Panc1 (cell line): ENCODE data around the gene CLEC6A. TPM values are rescaled to one million over a fixed set of nuclear protein-coding genes. Genes with fewer than 3 reads are reported as not detected.

Experiments used
- ATAC-seq: fragments of 200-7000 bp; cut with Tn5 transposase; 2 replicates; pipeline ENCODE4 v1.9.1; 2020; ENCODE audit warnings: mild to moderate bottlenecking, moderate library complexity
- BruUV-seq: library from RNA; stranded (reverse); fragments of 400-500 nt; replicated peaks from 2 replicates; lab custom pipeline; 2021; lab: Mats Ljungman, UMichigan
- CTCF ChIA-PET: fragments of 300-600 bp; sonication (Branson Sonifier 250); formaldehyde crosslinking; loops from one replicate; lab custom pipeline; 2022; ENCODE audit warnings: antibody characterized with exemption; lab: Charles Lee
- POLR2A ChIA-PET: fragments of 300-600 bp; sonication (Branson Sonifier 250); formaldehyde crosslinking; loops from one replicate; lab custom pipeline; 2022; ENCODE audit warnings: antibody characterized with exemption; lab: Charles Lee
- DNase-seq: peaks from one replicate; pipeline ENCODE4 v3.0.0-alpha.2; 2010; ENCODE audit warnings: low read depth, low spot score
- H3K27ac ChIP-seq: 2 replicates; pipeline ENCODE4 v1.5.1; 2011; ENCODE audit warnings: mild to moderate bottlenecking, low read length, inconsistent platforms
- H3K27me3 ChIP-seq: fragments of 200-500 bp; sonication (Bioruptor generic); 2 replicates; pipeline ENCODE4 v1.6.0; 2014; ENCODE audit warnings: low read length, inconsistent platforms; ENCODE audit not compliant: control insufficient read depth, insufficient read depth
- H3K36me3 ChIP-seq: fragments of 200-500 bp; sonication (Bioruptor generic); 2 replicates; pipeline ENCODE4 v1.5.1; 2014; ENCODE audit warnings: inconsistent platforms, mild to moderate bottlenecking, low read length, moderate library complexity; ENCODE audit not compliant: control insufficient read depth, insufficient read depth
- H3K4me1 ChIP-seq: 2 replicates; pipeline ENCODE4 v1.5.1; 2011; ENCODE audit warnings: inconsistent platforms, mild to moderate bottlenecking, low read length, moderate library complexity; ENCODE audit not compliant: control insufficient read depth, insufficient read depth
- H3K4me3 ChIP-seq, 2 experiments: 2 replicates each; pipeline ENCODE4 v1.5.1; 2011 to 2012; ENCODE audit warnings: low read depth in 2 of 2, low read length in 2 of 2, mild to moderate bottlenecking in 2 of 2, inconsistent platforms in 1 of 2, moderate library complexity in 1 of 2
- H3K9me3 ChIP-seq: fragments of 200-500 bp; sonication (Bioruptor generic); 2 replicates; pipeline ENCODE4 v1.5.1; 2014; ENCODE audit warnings: low read depth, mild to moderate bottlenecking, inconsistent platforms, low read length, moderate library complexity; ENCODE audit not compliant: control insufficient read depth, insufficient read depth
- POLR2AphosphoS5 ChIP-seq: IDR thresholded peaks from 2 replicates; pipeline ENCODE4 v1.6.1; 2012; ENCODE audit warnings: mild to moderate bottlenecking, low read depth, low read length, moderate library complexity
- SIN3A ChIP-seq: IDR thresholded peaks from 2 replicates; pipeline ENCODE4 v1.6.1; 2012; ENCODE audit warnings: low read depth, mild to moderate bottlenecking, low read length, moderate library complexity, borderline replicate concordance; ENCODE audit not compliant: insufficient read depth
- TCF7L2 ChIP-seq: IDR thresholded peaks from 2 replicates; pipeline ENCODE4 v1.6.1; 2011; ENCODE audit warnings: mild to moderate bottlenecking, low read depth, low read length, inconsistent platforms
- in situ Hi-C: cut with HindIII; loops from 2 replicates; pipeline ENCODE4 v1.10.0; 2016; ENCODE audit warnings: low sequenced_read_pairs, low pct_unique_long_range_greater_than_20kb
- intact Hi-C: fragments of 100-400 bp; cut with micrococcal nuclease; formaldehyde crosslinking; loops from one replicate; pipeline ENCODE4 v1.10.0; 2022; ENCODE audit not compliant: unreplicated experiment
- total RNA-seq: library from RNA; stranded (reverse); gene quantifications from one replicate; pipeline ENCODE4 v1.2.1, GENCODE V29; 2021; ENCODE audit not compliant: unreplicated experiment
- TF ChIP-seq, protein P1 (sequence below), 2 experiments: IDR thresholded peaks; 2 replicates each; pipeline ENCODE4 v1.6.1; 2011 to 2012; ENCODE audit warnings: low read depth in 2 of 2, control low read depth in 1 of 2, low read length in 1 of 2, mild to moderate bottlenecking in 1 of 2, moderate library complexity in 1 of 2; ENCODE audit not compliant: insufficient read depth in 1 of 2
- TF ChIP-seq, protein P2 (sequence below): fragments of 450-650 bp; IDR thresholded peaks from 2 replicates; pipeline ENCODE4 v1.5.1; 2017; ENCODE audit warnings: mild to moderate bottlenecking

CLEC6A gene
- total RNA-seq, 1 experiment from 2014 or later, result not detected

DNA sequence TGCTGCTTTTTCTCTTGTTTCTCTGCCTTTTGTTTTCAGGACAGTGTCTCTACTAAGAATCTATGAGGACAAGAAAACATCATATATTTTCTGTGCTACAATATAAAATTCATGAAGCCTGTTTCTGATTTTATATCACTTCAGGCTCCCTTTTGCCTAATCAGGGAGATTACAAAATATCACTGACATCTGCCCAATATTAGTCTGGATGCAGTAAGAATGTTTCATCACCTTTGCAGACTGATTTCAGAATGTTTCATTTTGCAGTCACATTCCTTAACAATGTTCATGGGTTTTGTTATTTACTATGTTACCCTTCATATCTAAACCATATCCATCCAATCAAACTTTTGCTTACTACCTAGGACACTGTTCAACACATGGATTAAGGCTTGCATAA is 491 bp upstream of the CLEC6A start:
- CTCF ChIA-PET, result no interaction called here
- H3K36me3 ChIP-seq, result no peaks in the 10 kb centered on the region; the same call in 1 of the 2 replicates
- in situ Hi-C loops (no loop called here), intact Hi-C loops (no loop called here)
- POLR2A ChIA-PET, result no interaction called here
- no peak overlapping the region for H3K4me3 ChIP-seq
- DNase-seq (no peak), ATAC-seq (no peak)
- H3K27ac ChIP-seq, result no peak overlapping the region
- H3K4me1 ChIP-seq, result no peaks in the 10 kb centered on the region
- H3K9me3 ChIP-seq, result no peaks in the 10 kb centered on the region
- BruUV-seq, result no TSS peak
- TF ChIP-seq, protein P1, sequence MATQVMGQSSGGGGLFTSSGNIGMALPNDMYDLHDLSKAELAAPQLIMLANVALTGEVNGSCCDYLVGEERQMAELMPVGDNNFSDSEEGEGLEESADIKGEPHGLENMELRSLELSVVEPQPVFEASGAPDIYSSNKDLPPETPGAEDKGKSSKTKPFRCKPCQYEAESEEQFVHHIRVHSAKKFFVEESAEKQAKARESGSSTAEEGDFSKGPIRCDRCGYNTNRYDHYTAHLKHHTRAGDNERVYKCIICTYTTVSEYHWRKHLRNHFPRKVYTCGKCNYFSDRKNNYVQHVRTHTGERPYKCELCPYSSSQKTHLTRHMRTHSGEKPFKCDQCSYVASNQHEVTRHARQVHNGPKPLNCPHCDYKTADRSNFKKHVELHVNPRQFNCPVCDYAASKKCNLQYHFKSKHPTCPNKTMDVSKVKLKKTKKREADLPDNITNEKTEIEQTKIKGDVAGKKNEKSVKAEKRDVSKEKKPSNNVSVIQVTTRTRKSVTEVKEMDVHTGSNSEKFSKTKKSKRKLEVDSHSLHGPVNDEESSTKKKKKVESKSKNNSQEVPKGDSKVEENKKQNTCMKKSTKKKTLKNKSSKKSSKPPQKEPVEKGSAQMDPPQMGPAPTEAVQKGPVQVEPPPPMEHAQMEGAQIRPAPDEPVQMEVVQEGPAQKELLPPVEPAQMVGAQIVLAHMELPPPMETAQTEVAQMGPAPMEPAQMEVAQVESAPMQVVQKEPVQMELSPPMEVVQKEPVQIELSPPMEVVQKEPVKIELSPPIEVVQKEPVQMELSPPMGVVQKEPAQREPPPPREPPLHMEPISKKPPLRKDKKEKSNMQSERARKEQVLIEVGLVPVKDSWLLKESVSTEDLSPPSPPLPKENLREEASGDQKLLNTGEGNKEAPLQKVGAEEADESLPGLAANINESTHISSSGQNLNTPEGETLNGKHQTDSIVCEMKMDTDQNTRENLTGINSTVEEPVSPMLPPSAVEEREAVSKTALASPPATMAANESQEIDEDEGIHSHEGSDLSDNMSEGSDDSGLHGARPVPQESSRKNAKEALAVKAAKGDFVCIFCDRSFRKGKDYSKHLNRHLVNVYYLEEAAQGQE (IDR thresholded peaks at IDR 0.05; ENCODE audit: insufficient read depth in 1 of 2, low read depth in 2 of 2, low read length in 1 of 2), result no peak
- TF ChIP-seq SIN3A (no peak), TCF7L2 (no peak), POLR2AphosphoS5 (no peak)
- TF ChIP-seq, protein P2, sequence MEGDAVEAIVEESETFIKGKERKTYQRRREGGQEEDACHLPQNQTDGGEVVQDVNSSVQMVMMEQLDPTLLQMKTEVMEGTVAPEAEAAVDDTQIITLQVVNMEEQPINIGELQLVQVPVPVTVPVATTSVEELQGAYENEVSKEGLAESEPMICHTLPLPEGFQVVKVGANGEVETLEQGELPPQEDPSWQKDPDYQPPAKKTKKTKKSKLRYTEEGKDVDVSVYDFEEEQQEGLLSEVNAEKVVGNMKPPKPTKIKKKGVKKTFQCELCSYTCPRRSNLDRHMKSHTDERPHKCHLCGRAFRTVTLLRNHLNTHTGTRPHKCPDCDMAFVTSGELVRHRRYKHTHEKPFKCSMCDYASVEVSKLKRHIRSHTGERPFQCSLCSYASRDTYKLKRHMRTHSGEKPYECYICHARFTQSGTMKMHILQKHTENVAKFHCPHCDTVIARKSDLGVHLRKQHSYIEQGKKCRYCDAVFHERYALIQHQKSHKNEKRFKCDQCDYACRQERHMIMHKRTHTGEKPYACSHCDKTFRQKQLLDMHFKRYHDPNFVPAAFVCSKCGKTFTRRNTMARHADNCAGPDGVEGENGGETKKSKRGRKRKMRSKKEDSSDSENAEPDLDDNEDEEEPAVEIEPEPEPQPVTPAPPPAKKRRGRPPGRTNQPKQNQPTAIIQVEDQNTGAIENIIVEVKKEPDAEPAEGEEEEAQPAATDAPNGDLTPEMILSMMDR, result no peak
- H3K27me3 ChIP-seq, result no peaks in the 10 kb centered on the region; the same call in 1 of the 2 replicates

DNA sequence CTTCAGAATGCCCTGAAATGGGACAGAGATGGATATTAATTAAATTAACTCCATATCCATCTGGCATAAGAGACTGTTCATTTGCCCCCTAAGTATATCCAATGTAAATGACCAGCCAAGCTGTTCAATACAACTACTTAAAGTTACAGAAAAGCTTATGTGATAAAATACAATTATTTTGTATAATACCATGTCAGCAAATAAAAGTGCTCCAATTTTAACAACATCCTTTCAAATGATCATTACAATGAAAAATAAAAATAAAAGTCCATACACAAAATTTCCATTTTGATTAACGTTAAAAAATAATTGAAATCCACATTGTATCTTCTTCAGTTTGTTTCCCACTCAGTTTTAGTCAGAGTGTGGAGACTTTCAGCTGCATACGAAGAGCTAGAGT is 5.7 kb downstream of the CLEC6A start:
- ChIA-PET POLR2A (no interaction called here), CTCF (no interaction called here)
- Histone ChIP-seq H3K27me3 (no peaks in the 10 kb centered on the region), H3K4me3 (no peak overlapping the region), H3K4me1 (no peaks in the 10 kb centered on the region), H3K9me3 (no peaks in the 10 kb centered on the region), H3K36me3 (no peaks in the 10 kb centered on the region), H3K27ac (no peak overlapping the region)
- intact Hi-C loops, result no loop called here
- in situ Hi-C loops, result no loop called here
- no TSS peak for BruUV-seq
- DNase-seq (no peak), ATAC-seq (no peak)
- TF ChIP-seq, protein P2, result no peak
- TF ChIP-seq SIN3A (no peak), POLR2AphosphoS5 (no peak), TCF7L2 (no peak)
- TF ChIP-seq, protein P1 (IDR thresholded peaks at IDR 0.05; ENCODE audit: insufficient read depth in 1 of 2, low read depth in 2 of 2, low read length in 1 of 2), result no peak
